HepG2 (cell line): ENCODE data around the gene HIBADH. TPM values are rescaled to one million over a fixed set of nuclear protein-coding genes. Genes with fewer than 3 reads are reported as not detected.

Experiments used
- ATAC-seq: fragments of 200-7000 bp; cut with Tn5 transposase; 3 replicates; pipeline ENCODE4 v1.9.1; 2020; ENCODE audit warnings: mild to moderate bottlenecking, moderate library complexity
- BruUV-seq: library from RNA; stranded (reverse); fragments of 400-500 nt; replicated peaks from 2 replicates; lab custom pipeline; 2021; lab: Mats Ljungman, UMichigan
- CTCF ChIA-PET: fragments of 300-600 bp; formaldehyde crosslinking; extraction: SDS; loops from one replicate; lab custom pipeline; 2021; ENCODE audit warnings: low total read pairs, inconsistent platforms, low intra/inter-chr PET ratio; lab: Yijun Ruan, JAX
- POLR2A ChIA-PET: fragments of 350-600 bp; sonication (Branson Sonifier 250); formaldehyde crosslinking; loops from one replicate; lab custom pipeline; 2020; ENCODE audit warnings: antibody characterized with exemption, inconsistent platforms; lab: Yijun Ruan, JAX
- DNase-seq: peaks from one replicate; pipeline ENCODE4 v3.0.0-alpha.2; 2015; ENCODE audit warnings: low spot score
- FAIRE-seq: peaks from 3 replicates; lab custom pipeline; 2011; peaks lifted over from hg19 to GRCh38; lab: Jason Lieb, UNC
- H2AFZ ChIP-seq: one replicate; pipeline ENCODE4 v1.6.1; 2011; ENCODE audit warnings: low read length, inconsistent platforms
- H3K27ac ChIP-seq: fragments of 300-600 bp; 3 replicates; pipeline ENCODE4 v1.8.0; 2011; ENCODE audit warnings: mixed run types, mild to moderate bottlenecking, mixed read lengths, low read length, inconsistent platforms; ENCODE audit not compliant: insufficient read depth; ENCODE audit errors: extremely low read length
- H3K27me3 ChIP-seq, 2 experiments: fragments of 200-600 bp in 1 of 2; 2 replicates in 1 of 2; 3 replicates in 1 of 2; pipeline versions ENCODE4 v1.6.0 to v1.8.0; 2011; ENCODE audit warnings: low read length in 2 of 2, mild to moderate bottlenecking in 2 of 2, moderate library complexity in 2 of 2, inconsistent platforms in 1 of 2; ENCODE audit not compliant: insufficient read depth in 2 of 2, control insufficient read depth in 1 of 2
- H3K36me3 ChIP-seq, 2 experiments: fragments of 200-600 bp in 1 of 2; replicated peaks in 1 of 2; 2 replicates in 1 of 2; 3 replicates in 1 of 2; pipeline versions ENCODE4 v1.5.1 to v1.8.0; 2011; ENCODE audit warnings: low read length in 2 of 2, inconsistent platforms in 1 of 2; ENCODE audit not compliant: insufficient read depth in 2 of 2, control insufficient read depth in 1 of 2
- H3K4me1 ChIP-seq: 2 replicates; pipeline ENCODE4 v1.5.1; 2012; ENCODE audit warnings: low read length, inconsistent platforms; ENCODE audit not compliant: insufficient read depth
- H3K4me2 ChIP-seq: 2 replicates; pipeline ENCODE4 v1.6.0; 2011; ENCODE audit warnings: low read depth, low read length, inconsistent platforms
- H3K4me3 ChIP-seq, 3 experiments: fragments of 200-600 bp in 1 of 3; sonication (generic), shearing (Covaris generic) in 1 of 3; replicated peaks in 1 of 3; 2 replicates each; pipeline ENCODE4 v1.5.1; 2011 to 2016; ENCODE audit warnings: low read length in 3 of 3, inconsistent platforms in 2 of 3, low read depth in 2 of 3, mild to moderate bottlenecking in 2 of 3, control low read depth in 1 of 3, mixed read lengths in 1 of 3; ENCODE audit not compliant: insufficient read depth in 1 of 3
- H3K79me2 ChIP-seq: one replicate; pipeline ENCODE4 v1.6.1; 2011; ENCODE audit warnings: low read length, inconsistent platforms; ENCODE audit not compliant: insufficient read depth
- H3K9ac ChIP-seq: 2 replicates; pipeline ENCODE4 v1.6.0; 2011; ENCODE audit warnings: mild to moderate bottlenecking, low read depth, low read length, inconsistent platforms; ENCODE audit not compliant: insufficient read depth
- H3K9me3 ChIP-seq: 2 replicates; pipeline ENCODE4 v1.5.1; 2012; ENCODE audit warnings: mild to moderate bottlenecking, low read length
- H4K20me1 ChIP-seq: 2 replicates; pipeline ENCODE4 v1.6.0; 2011; ENCODE audit warnings: inconsistent platforms, mild to moderate bottlenecking, low read length, moderate library complexity; ENCODE audit not compliant: insufficient read depth
- BORCS8-MEF2B ChIP-seq: sonication (generic); formaldehyde crosslinking; IDR thresholded peaks from 2 replicates; pipeline ENCODE4 v1.8.0; 2022; ENCODE audit warnings: mild to moderate bottlenecking, missing genetic modification reagents
- HOXA5 ChIP-seq: sonication (generic); formaldehyde crosslinking; IDR thresholded peaks from 2 replicates; pipeline ENCODE4 v1.4.0; 2020; ENCODE audit warnings: missing genetic modification reagents
- PHB2 ChIP-seq: fragments of 450-650 bp; IDR thresholded peaks from 2 replicates; pipeline ENCODE4 v1.6.1; 2018; ENCODE audit not compliant: partially characterized antibody
- SYNCRIP ChIP-seq: fragments of 200-400 bp; formaldehyde crosslinking; IDR thresholded peaks from 2 replicates; pipeline ENCODE4 v1.6.1; 2018; ENCODE audit warnings: mild to moderate bottlenecking, low read depth, low read length; ENCODE audit not compliant: insufficient read depth
- ZBTB46 ChIP-seq: sonication (generic); formaldehyde crosslinking; IDR thresholded peaks from 2 replicates; pipeline ENCODE4 v1.4.0; 2020; ENCODE audit warnings: mild to moderate bottlenecking, missing genetic modification reagents, borderline replicate concordance
- ZHX1 ChIP-seq: sonication (generic); formaldehyde crosslinking; IDR thresholded peaks from 2 replicates; pipeline ENCODE4 v1.8.1; 2022; ENCODE audit warnings: low read depth, mild to moderate bottlenecking, missing genetic modification reagents
- ZNF225 ChIP-seq: sonication (generic); formaldehyde crosslinking; IDR thresholded peaks from 2 replicates; pipeline ENCODE4 v1.4.0; 2020; ENCODE audit warnings: mild to moderate bottlenecking, missing genetic modification reagents
- ZNF30 ChIP-seq: sonication (generic); formaldehyde crosslinking; IDR thresholded peaks from 2 replicates; pipeline ENCODE4 v1.5.0; 2020; ENCODE audit warnings: mild to moderate bottlenecking, missing genetic modification reagents
- ZNF891 ChIP-seq: sonication (generic); formaldehyde crosslinking; IDR thresholded peaks from 2 replicates; pipeline ENCODE4 v1.5.0; 2020; ENCODE audit warnings: mild to moderate bottlenecking, missing genetic modification reagents
- WGBS: methylation state at CpG from one replicate; pipeline ENCODE4 v1.1.6; 2017; ENCODE audit warnings: low lambda C conversion rate; 5-methylcytosine and 5-hydroxymethylcytosine counted together
- in situ Hi-C: cut with HindIII; loops from 2 replicates; pipeline ENCODE4 v1.10.0; 2017; ENCODE audit warnings: low pct_unique_long_range_greater_than_20kb; ENCODE audit not compliant: extremely low pct_ligation_motif_present
- intact Hi-C: fragments of 100-400 bp; cut with micrococcal nuclease; formaldehyde crosslinking; loops from one replicate; pipeline ENCODE4 v1.10.0; 2022; ENCODE audit not compliant: unreplicated experiment
- polyA plus RNA-seq, 8 experiments: library from polyadenylated mRNA; depleted of rRNA in 3 of 8; stranded (reverse) in 7 of 8; unstranded in 1 of 8; fragments of >200 nt; fragmentation: Illumina TruSeq in 4 of 8; extraction: Trizol in 4 of 8; gene quantifications; 2 replicates each; pipeline versions ENCODE4 v1.2.1 to v1.2.3, GENCODE V29; 2011 to 2016; ENCODE audit warnings: low read depth in 4 of 8, missing spikeins in 1 of 8, mixed read lengths in 1 of 8; ENCODE audit not compliant: insufficient read depth in 1 of 8
- total RNA-seq, 5 experiments: library from RNA; depleted of rRNA; stranded (reverse); fragments of >200 nt; fragmentation: Illumina TruSeq; extraction: Trizol; gene quantifications; 2 replicates each; pipeline ENCODE4 v1.2.3, GENCODE V29; 2016; ENCODE audit warnings: low read depth in 1 of 5
- TF ChIP-seq, protein P1 (sequence below): sonication (generic); formaldehyde crosslinking; IDR thresholded peaks from 2 replicates; pipeline ENCODE4; 2020; ENCODE audit warnings: missing genetic modification reagents, mild to moderate bottlenecking, borderline replicate concordance
- TF ChIP-seq, protein P2 (sequence below): sonication (generic); formaldehyde crosslinking; IDR thresholded peaks from 2 replicates; pipeline ENCODE4 v1.4.0; 2020; ENCODE audit warnings: missing genetic modification reagents, borderline replicate concordance

Gene HIBADH
- total and polyA plus RNA-seq, 2 of the 13 experiments (the other 11 are each of a cell fraction or from before 2014, with no cell fraction given), result 49.9 to 59.5 TPM

DNA sequence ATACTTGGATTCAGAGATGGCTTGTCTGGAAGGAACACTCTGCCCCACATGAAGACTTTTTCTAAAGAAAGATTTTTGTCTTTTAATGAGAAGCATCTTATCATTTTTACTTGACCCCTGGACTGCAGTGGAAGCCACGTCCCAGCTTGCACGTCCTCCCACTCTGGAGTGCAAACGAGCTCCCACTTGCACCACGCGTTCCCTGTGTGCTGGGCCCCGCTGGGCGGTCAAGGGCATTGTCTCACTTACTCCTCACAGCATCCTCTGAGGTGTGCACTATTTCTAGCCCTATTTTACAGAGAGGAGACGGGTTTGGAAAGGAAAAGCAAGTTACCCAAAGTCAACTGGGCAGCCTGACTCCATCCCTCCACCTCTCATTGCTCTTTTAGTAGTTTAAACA, 175.2 kb downstream of the HIBADH start (continued):
- TF ChIP-seq, protein P1, sequence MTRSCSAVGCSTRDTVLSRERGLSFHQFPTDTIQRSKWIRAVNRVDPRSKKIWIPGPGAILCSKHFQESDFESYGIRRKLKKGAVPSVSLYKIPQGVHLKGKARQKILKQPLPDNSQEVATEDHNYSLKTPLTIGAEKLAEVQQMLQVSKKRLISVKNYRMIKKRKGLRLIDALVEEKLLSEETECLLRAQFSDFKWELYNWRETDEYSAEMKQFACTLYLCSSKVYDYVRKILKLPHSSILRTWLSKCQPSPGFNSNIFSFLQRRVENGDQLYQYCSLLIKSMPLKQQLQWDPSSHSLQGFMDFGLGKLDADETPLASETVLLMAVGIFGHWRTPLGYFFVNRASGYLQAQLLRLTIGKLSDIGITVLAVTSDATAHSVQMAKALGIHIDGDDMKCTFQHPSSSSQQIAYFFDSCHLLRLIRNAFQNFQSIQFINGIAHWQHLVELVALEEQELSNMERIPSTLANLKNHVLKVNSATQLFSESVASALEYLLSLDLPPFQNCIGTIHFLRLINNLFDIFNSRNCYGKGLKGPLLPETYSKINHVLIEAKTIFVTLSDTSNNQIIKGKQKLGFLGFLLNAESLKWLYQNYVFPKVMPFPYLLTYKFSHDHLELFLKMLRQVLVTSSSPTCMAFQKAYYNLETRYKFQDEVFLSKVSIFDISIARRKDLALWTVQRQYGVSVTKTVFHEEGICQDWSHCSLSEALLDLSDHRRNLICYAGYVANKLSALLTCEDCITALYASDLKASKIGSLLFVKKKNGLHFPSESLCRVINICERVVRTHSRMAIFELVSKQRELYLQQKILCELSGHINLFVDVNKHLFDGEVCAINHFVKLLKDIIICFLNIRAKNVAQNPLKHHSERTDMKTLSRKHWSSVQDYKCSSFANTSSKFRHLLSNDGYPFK, result no peak

GRCh38 chr7:27484451-27484850, 178.2 kb downstream of the HIBADH start:
- no peak for FAIRE-seq
- Histone ChIP-seq H3K4me2 (no peak overlapping the region), H3K9me3 (no peaks in the 10 kb centered on the region), H3K79me2 (no peaks in the 10 kb centered on the region), H3K4me1 (no peaks in the 10 kb centered on the region), H3K36me3 (no peaks in the 10 kb centered on the region), H3K27ac (no peak overlapping the region), H3K27me3 (no peaks in the 10 kb centered on the region), H3K4me3 (no peak overlapping the region), H4K20me1 (no peaks in the 10 kb centered on the region), H2AFZ (no peak overlapping the region), H3K9ac (no peak overlapping the region)
- POLR2A ChIA-PET, result no interaction called here
- no TSS peak for BruUV-seq
- TF ChIP-seq ZBTB46 (CRISPR knock-in tag) (no peak), ZHX1 (CRISPR knock-in tag) (no peak), BORCS8-MEF2B (CRISPR knock-in tag) (no peak), HOXA5 (CRISPR knock-in tag) (no peak), ZNF30 (CRISPR knock-in tag) (no peak), SYNCRIP (no peak), PHB2 (no peak), ZNF891 (CRISPR knock-in tag) (no peak), ZNF225 (CRISPR knock-in tag) (no peak)
- TF ChIP-seq, protein P2, sequence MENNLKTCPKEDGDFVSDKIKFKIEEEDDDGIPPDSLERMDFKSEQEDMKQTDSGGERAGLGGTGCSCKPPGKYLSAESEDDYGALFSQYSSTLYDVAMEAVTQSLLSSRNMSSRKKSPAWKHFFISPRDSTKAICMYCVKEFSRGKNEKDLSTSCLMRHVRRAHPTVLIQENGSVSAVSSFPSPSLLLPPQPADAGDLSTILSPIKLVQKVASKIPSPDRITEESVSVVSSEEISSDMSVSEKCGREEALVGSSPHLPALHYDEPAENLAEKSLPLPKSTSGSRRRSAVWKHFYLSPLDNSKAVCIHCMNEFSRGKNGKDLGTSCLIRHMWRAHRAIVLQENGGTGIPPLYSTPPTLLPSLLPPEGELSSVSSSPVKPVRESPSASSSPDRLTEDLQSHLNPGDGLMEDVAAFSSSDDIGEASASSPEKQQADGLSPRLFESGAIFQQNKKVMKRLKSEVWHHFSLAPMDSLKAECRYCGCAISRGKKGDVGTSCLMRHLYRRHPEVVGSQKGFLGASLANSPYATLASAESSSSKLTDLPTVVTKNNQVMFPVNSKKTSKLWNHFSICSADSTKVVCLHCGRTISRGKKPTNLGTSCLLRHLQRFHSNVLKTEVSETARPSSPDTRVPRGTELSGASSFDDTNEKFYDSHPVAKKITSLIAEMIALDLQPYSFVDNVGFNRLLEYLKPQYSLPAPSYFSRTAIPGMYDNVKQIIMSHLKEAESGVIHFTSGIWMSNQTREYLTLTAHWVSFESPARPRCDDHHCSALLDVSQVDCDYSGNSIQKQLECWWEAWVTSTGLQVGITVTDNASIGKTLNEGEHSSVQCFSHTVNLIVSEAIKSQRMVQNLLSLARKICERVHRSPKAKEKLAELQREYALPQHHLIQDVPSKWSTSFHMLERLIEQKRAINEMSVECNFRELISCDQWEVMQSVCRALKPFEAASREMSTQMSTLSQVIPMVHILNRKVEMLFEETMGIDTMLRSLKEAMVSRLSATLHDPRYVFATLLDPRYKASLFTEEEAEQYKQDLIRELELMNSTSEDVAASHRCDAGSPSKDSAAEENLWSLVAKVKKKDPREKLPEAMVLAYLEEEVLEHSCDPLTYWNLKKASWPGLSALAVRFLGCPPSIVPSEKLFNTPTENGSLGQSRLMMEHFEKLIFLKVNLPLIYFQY (CRISPR knock-in tag), result no peak
- WGBS, result 39% methylated on average over 2 of the region's 2 CpGs
- no peak for ATAC-seq
- DNase-seq, result no peak
- in situ Hi-C loops (no loop called here), intact Hi-C loops (no loop called here)
- CTCF ChIA-PET, result no interaction called here
